Heart left ventricle (tissue), 13 donors: ENCODE results near the gene MAP6.

ENCODE experiments used
- CTCF ChIP-seq, 12 donors: fragments of 200-600 bp; sonication (generic) in 4 of 12; IDR thresholded peaks; one replicate each; pipeline versions ENCODE4 v1.5.0 to v1.8.0; 2018 to 2022; ENCODE audit warnings: antibody characterized with exemption in 12 of 12, mild to moderate bottlenecking in 5 of 12
- POLR2A ChIP-seq, 2 donors: fragments of 450-650 bp; IDR thresholded peaks; one replicate each; pipeline ENCODE4 v1.6.1; 2017; ENCODE audit warnings: antibody characterized with exemption in 2 of 2, mild to moderate bottlenecking in 2 of 2, moderate library complexity in 2 of 2
- donor health status: ischemic (EF 13 %, LVEDD 7.1; RV severe dilation, severe dysfunction).
- donor health status: DM: no; HTN: yes; CAD: no.
- donor health status: DM: no; HTN: no; CAD: no.
- donor health status: ischemic (EF 25% LVEDD 6.9; RV normal size, moderate dysfunction).
- donor health status: ischemic (EF 25% LVEDD 5.7; RV mildly dilated, moderate dysfunction).
- donor health status: ischemic (EF 35%, LVEDD 5.7; RV mildly dilated, moderate dysfunction).
- donor health status: nonischemic (EF 11% LVEDD 7.7; RV severe dilation, severe dysfunction).
- donor health status: DM: yes; HTN: yes; CAD: no.
- donor health status: PGD.
- donor health status: ischemic (EF 29% LVEDD 5.4; RV normal size, mild dysfunction).
- donor health status: nonischemic (EF 23%, LVEDD 6.1; RV moderate dilation, normal function).

GRCh38 chr11:75574698-75575602 lies 93.9 kb downstream of the MAP6 start:
- TF ChIP-seq CTCF (IDR thresholded peaks at IDR 0.05) (peak in 7 of 12 donors; percentile 16 to 24 (median 19)), POLR2A (IDR thresholded peaks at IDR 0.05) (no peak)
